WERI-Rb-1 (cell line): ENCODE results near the gene SAMD14.

Experiments
- DNase-seq: peaks from one replicate; pipeline ENCODE4 v3.0.0-alpha.2; 2020
- H3K27ac ChIP-seq: fragments of 250-450 bp; sonication (Bioruptor Pico); 2 replicates; pipeline ENCODE4 v1.5.1; 2020; ENCODE audit warnings: mild to moderate bottlenecking, moderate library complexity
- H3K27me3 ChIP-seq: fragments of 250-450 bp; sonication (Bioruptor Pico); 2 replicates; pipeline ENCODE4 v1.5.1; 2021; ENCODE audit warnings: mild to moderate bottlenecking, low read depth, moderate library complexity; ENCODE audit not compliant: insufficient read depth, severe bottlenecking
- H3K36me3 ChIP-seq: fragments of 250-450 bp; sonication (Bioruptor Pico); 2 replicates; pipeline ENCODE4 v1.5.1; 2020; ENCODE audit warnings: mild to moderate bottlenecking, moderate library complexity
- H3K4me3 ChIP-seq: 2 replicates; pipeline ENCODE4 v1.5.1; 2011; ENCODE audit warnings: low read depth, mild to moderate bottlenecking, control low read depth, low read length
- H3K9me3 ChIP-seq: fragments of 250-450 bp; sonication (Bioruptor Pico); 2 replicates; pipeline ENCODE4 v1.5.1; 2021; ENCODE audit warnings: mild to moderate bottlenecking, moderate library complexity; ENCODE audit not compliant: severe bottlenecking
- TF ChIP-seq, protein P1 (sequence below): IDR thresholded peaks from 2 replicates; pipeline ENCODE4 v1.5.1; 2011; ENCODE audit warnings: low read depth, mild to moderate bottlenecking, control low read depth, inconsistent platforms, low read length

Gene SAMD14

GRCh38 chr17:50090071-50090470, 39.9 kb downstream of the SAMD14 start:
- Histone ChIP-seq H3K27me3 (no peaks in the 10 kb centered on the region), H3K36me3 (peaks cover 8% of the 10 kb centered on the region; the same call in 1 of the 2 replicates), H3K27ac (no peak overlapping the region), H3K9me3 (no peaks in the 10 kb centered on the region), H3K4me3 (no peak overlapping the region)
- TF ChIP-seq, protein P1, sequence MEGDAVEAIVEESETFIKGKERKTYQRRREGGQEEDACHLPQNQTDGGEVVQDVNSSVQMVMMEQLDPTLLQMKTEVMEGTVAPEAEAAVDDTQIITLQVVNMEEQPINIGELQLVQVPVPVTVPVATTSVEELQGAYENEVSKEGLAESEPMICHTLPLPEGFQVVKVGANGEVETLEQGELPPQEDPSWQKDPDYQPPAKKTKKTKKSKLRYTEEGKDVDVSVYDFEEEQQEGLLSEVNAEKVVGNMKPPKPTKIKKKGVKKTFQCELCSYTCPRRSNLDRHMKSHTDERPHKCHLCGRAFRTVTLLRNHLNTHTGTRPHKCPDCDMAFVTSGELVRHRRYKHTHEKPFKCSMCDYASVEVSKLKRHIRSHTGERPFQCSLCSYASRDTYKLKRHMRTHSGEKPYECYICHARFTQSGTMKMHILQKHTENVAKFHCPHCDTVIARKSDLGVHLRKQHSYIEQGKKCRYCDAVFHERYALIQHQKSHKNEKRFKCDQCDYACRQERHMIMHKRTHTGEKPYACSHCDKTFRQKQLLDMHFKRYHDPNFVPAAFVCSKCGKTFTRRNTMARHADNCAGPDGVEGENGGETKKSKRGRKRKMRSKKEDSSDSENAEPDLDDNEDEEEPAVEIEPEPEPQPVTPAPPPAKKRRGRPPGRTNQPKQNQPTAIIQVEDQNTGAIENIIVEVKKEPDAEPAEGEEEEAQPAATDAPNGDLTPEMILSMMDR: no peak
- DNase-seq: no peak

- H3K27me3 ChIP-seq: no peaks in the 10 kb centered on the region
- no peak for DNase-seq
- H3K27ac ChIP-seq: no peak overlapping the region
- TF ChIP-seq, protein P1: no peak
- H3K36me3 ChIP-seq: peaks cover 8% of the 10 kb centered on the region; the same call in 1 of the 2 replicates
- H3K4me3 ChIP-seq: no peak overlapping the region
- no peaks in the 10 kb centered on the region for H3K9me3 ChIP-seq
These were observed 40.8 kb downstream of the SAMD14 start for GRCh38 chr17:50088952-50089825.

- Histone ChIP-seq H3K9me3 (no peaks in the 10 kb centered on the region), H3K27ac (no peak overlapping the region), H3K27me3 (no peaks in the 10 kb centered on the region), H3K36me3 (peaks cover 11% of the 10 kb centered on the region; the same call in 1 of the 2 replicates), H3K4me3 (no peak overlapping the region)
- TF ChIP-seq, protein P1: no peak
- no peak for DNase-seq
These were observed 42.0 kb downstream of the SAMD14 start for GRCh38 chr17:50087912-50088405.

DNA sequence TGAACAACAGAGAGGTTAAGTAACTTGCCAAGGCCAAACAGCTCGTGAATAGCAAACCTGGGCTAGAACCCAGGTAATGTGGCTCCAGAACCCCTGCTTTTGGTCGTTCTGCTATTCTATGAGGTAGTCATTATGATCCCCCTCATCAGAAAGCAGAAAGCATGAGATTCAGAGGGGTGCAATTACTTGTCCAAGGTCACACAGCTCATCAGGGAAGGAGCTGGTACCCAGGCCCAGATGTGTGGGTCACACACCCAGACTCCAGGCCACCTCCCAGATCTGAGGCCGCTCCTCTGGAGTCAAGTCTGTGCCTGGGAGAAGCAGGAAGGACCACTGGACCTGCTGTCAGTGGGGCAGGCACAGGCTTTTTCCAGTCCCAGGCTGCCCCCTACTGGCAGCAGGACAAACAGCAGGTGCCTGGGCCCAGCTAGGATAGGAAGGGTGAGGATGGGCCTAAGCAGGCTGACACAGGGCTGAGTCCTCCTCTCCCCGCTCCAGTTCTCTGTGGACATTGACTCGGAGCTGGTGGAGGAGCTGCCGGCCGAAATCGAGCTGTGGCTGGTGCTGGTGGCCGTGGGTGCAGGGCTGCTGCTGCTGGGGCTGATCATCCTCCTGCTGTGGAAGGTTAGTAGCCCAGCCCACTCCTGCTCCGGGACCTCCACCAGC, 42.6 kb downstream of the SAMD14 start:
- Histone ChIP-seq H3K36me3 (peaks cover 15% of the 10 kb centered on the region), H3K4me3 (no peak overlapping the region), H3K9me3 (no peaks in the 10 kb centered on the region), H3K27me3 (no peaks in the 10 kb centered on the region), H3K27ac (no peak overlapping the region)
- TF ChIP-seq, protein P1: peak; percentile 99
- DNase-seq: peak; percentile 89

GRCh38 chr17:50081757-50082156, 48.2 kb downstream of the SAMD14 start:
- H3K36me3 ChIP-seq: peaks cover 54% of the 10 kb centered on the region
- no peaks in the 10 kb centered on the region for H3K27me3 ChIP-seq
- H3K4me3 ChIP-seq: no peak overlapping the region
- DNase-seq: no peak
- no peaks in the 10 kb centered on the region for H3K9me3 ChIP-seq
- TF ChIP-seq, protein P1: no peak
- H3K27ac ChIP-seq: no peak overlapping the region
